ENCODE data around the gene PDLIM1. TPM values are rescaled to one million over a fixed set of nuclear protein-coding genes. Genes with fewer than 3 reads are reported as not detected.

Gene PDLIM1
- total RNA-seq, 1 experiment from 2014 or later = 115 TPM

- Histone ChIP-seq H3K9ac (ENCODE audit: extremely low read depth, insufficient read length, low read length) (no peak overlapping the region), H2BK12ac (ENCODE audit: insufficient read length, low read depth, low read length) (no peak overlapping the region), H2BK5ac (ENCODE audit: insufficient read length, low read length) (no peak overlapping the region), H3K27ac (ENCODE audit: insufficient read length, low read depth, low read length) (no peak overlapping the region), H4K8ac (replicated peaks; ENCODE audit: insufficient read length, low read depth, low read length) (no peak overlapping the region), H4K91ac (ENCODE audit: insufficient read length, low read depth, low read length) (no peak overlapping the region), H2BK120ac (ENCODE audit: low read depth, low read length, poor library complexity, severe bottlenecking) (no peak overlapping the region), H2BK15ac (ENCODE audit: low read depth, low read length) (no peak overlapping the region), H2AK5ac (ENCODE audit: insufficient read length, low read length) (no peak overlapping the region), H3K4me1 (ENCODE audit: insufficient read depth, low read length) (peaks cover 4% of the 10 kb centered on the region), H4K20me1 (ENCODE audit: control insufficient read depth, insufficient read depth, insufficient read length) (no peaks in the 10 kb centered on the region), H3K79me1 (ENCODE audit: insufficient read depth, low read depth, low read length, poor library complexity, severe bottlenecking) (no peaks in the 10 kb centered on the region), H4K5ac (ENCODE audit: insufficient read length, low read depth, low read length) (no peak overlapping the region), H2BK20ac (ENCODE audit: low read depth, low read length, poor library complexity, severe bottlenecking) (no peak overlapping the region), H3K18ac (ENCODE audit: insufficient read length, low read depth, low read length) (no peak overlapping the region), H3K23ac (ENCODE audit: insufficient read length, low read depth, low read length) (no peak overlapping the region), H3K23me2 (ENCODE audit: insufficient read length, low read depth, low read length, poor library complexity, severe bottlenecking) (no peaks in the 10 kb centered on the region), H3K4ac (ENCODE audit: low read depth, low read length) (no peak overlapping the region), H2AFZ (ENCODE audit: low read length) (no peak overlapping the region), H3K4me2 (ENCODE audit: insufficient read depth, insufficient read length, low read length) (no peak overlapping the region), H3K79me2 (ENCODE audit: insufficient read depth, low read length) (no peaks in the 10 kb centered on the region), H3T11ph (ENCODE audit: low read length) (no peak overlapping the region), H3K9me3 (ENCODE audit: control insufficient read depth, low read depth, low read length) (no peaks in the 10 kb centered on the region), H3K27me3 (ENCODE audit: insufficient read depth, low read length) (no peaks in the 10 kb centered on the region), H3K14ac (ENCODE audit: insufficient read depth, low read length) (no peak overlapping the region), H3K56ac (ENCODE audit: insufficient read length, low read depth, low read length) (no peak overlapping the region)
- Mint-ChIP-seq H3K27me3 (ENCODE audit: low read depth) (peaks cover 32% of the 10 kb centered on the region), H3K4me3 (no peak overlapping the region), H3K4me1 (peaks cover 3 to 5% of the 10 kb centered on the region in 2 experiments), H3K27ac (no peak overlapping the region), H3K36me3 (ENCODE audit: insufficient read depth in 1 of 3, low read depth in 3 of 3) (no peaks in the 10 kb centered on the region), H3K9me3 (no peaks in the 10 kb centered on the region)
- no peak for TF ChIP-seq CTCF (conservative IDR thresholded peaks at IDR 0.05)
- no CpG with 5 or more reads among the region's 8 CpGs for WGBS (ENCODE audit: extremely low coverage, insufficient read length, low lambda C conversion rate)
- no peak for DNase-seq
Measured at GRCh38 chr10:95303535-95303934, 12.7 kb upstream of the PDLIM1 start.
